ENCODE results near the gene SPRY1. TPM values are rescaled to one million over a fixed set of nuclear protein-coding genes. Genes with fewer than 3 reads are reported as not detected.

SPRY1 gene
- total RNA-seq, 2 donors from 2014 or later: 40.0 to 118 TPM

DNA sequence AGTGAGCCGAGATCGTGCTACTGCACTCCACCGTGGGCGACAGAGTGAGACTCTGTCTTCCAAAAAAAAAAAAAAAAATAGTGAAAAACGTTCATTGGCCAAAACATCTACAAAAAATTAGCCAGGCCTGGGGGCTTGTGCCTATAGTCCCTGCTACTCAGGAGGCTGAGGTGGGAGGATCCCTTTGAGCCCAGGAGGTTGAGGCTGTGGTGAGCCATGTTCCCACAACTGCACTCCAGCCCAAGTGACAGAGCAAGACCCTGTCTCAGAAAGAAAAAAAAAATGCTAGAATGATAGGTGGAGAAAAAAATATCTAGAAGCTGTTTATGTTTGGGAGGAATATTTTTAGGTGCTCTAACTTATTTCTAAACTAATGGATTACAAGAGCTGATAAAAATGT is 14.9 kb downstream of the SPRY1 start:
- no peaks in the 10 kb centered on the region for H3K36me3 ChIP-seq (replicated peaks in 1 of 2; ENCODE audit: insufficient read depth in 1 of 2, low read depth in 2 of 2)
- ATAC-seq (no peak), DNase-seq (no peak)
- H3K27ac ChIP-seq: no peak overlapping the region
- H3K9me3 ChIP-seq: no peaks in the 10 kb centered on the region
- 86 to 93% methylated on average over 5 of the region's 5 CpGs for WGBS, 2 donors
- intact Hi-C loops (cut with DNase I): no loop called here
- no peaks in the 10 kb centered on the region for H3K27me3 ChIP-seq
- H3K4me1 ChIP-seq: peaks cover 5% of the 10 kb centered on the region
- H3K4me3 ChIP-seq: no peak overlapping the region
- no peak for TF ChIP-seq POLR2A (IDR thresholded peaks at IDR 0.05)
- TF ChIP-seq, protein P1, sequence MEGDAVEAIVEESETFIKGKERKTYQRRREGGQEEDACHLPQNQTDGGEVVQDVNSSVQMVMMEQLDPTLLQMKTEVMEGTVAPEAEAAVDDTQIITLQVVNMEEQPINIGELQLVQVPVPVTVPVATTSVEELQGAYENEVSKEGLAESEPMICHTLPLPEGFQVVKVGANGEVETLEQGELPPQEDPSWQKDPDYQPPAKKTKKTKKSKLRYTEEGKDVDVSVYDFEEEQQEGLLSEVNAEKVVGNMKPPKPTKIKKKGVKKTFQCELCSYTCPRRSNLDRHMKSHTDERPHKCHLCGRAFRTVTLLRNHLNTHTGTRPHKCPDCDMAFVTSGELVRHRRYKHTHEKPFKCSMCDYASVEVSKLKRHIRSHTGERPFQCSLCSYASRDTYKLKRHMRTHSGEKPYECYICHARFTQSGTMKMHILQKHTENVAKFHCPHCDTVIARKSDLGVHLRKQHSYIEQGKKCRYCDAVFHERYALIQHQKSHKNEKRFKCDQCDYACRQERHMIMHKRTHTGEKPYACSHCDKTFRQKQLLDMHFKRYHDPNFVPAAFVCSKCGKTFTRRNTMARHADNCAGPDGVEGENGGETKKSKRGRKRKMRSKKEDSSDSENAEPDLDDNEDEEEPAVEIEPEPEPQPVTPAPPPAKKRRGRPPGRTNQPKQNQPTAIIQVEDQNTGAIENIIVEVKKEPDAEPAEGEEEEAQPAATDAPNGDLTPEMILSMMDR (IDR thresholded peaks at IDR 0.05): no peak

DNA sequence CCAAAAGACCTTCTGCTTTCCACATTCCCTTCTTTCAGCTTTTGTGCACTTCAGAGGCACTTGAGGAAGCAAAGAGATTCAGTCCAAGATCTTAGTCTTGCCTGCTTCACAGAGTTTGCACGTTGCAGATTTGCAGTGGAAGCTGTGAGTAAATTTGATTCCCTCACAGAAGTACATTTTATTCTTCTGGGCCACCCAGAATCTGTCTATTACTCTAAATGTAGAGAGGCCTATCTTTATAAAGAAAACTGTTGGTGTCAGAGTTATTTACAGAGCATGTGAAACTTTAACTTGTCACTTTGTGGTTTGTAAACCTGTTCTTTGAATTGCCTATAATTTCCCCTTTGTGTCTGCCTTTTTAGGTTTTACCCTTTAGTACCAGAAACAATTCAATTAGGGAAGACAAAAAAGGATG is 15.5 kb downstream of the SPRY1 start:
- Histone ChIP-seq H3K4me1 (peaks cover 5% of the 10 kb centered on the region), H3K27ac (peak overlapping the region in 1 of 4 donors; percentile 7), H3K9me3 (no peaks in the 10 kb centered on the region), H3K36me3 (replicated peaks in 1 of 2; ENCODE audit: insufficient read depth in 1 of 2, low read depth in 2 of 2) (no peaks in the 10 kb centered on the region), H3K27me3 (no peaks in the 10 kb centered on the region), H3K4me3 (no peak overlapping the region)
- TF ChIP-seq, protein P1 (IDR thresholded peaks at IDR 0.05): no peak
- TF ChIP-seq POLR2A (IDR thresholded peaks at IDR 0.05): no peak
- intact Hi-C loops (cut with DNase I): no loop called here
- ATAC-seq: no peak
- no peak for DNase-seq
- WGBS, 2 donors: 3 to 10% methylated on average over 1 of the region's 1 CpG

DNA sequence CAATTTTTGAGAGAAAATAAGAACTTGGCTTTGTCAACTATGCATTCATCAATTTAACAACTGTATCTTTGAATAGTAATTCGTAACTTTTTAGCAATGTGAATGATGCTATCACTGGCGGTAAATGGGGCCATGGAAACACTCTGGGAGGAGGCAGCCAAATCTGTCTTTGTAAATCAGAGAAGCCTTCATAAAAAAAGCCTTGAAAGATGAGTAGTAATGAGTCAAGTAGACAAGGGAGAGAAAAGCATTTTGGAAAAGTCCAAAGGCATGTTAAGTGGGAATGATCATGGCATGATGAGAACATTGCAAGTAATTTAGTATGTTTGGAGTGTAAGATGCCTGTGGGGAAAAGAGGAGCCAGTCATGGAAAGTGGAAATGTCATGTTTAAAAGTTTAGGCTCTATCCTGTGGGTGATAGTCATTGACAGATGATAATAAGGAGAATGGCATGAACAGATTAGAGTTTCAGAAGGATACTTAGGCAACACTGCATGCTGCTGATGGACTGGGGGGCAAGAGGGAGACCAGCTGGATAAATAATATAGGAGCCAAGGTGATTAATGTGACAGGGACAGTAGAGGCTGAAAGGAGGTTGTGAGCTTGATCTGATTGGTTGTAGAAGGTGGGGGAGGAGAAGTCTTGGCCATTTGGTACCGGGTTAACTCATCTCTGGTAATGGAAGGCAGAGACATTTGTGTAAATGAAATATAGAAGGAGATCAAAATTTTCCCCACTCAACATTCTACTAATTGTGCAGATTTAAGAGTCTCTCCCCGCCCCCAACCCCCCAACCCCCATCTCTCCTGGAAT is 16.3 kb downstream of the SPRY1 start:
- DNase-seq (no peak), ATAC-seq (no peak)
- intact Hi-C loops (cut with DNase I): no loop called here
- TF ChIP-seq POLR2A (IDR thresholded peaks at IDR 0.05): no peak
- TF ChIP-seq, protein P1 (IDR thresholded peaks at IDR 0.05): no peak
- H3K9me3 ChIP-seq: no peaks in the 10 kb centered on the region
- no peak overlapping the region for H3K27ac ChIP-seq
- H3K27me3 ChIP-seq: no peaks in the 10 kb centered on the region
- no peaks in the 10 kb centered on the region for H3K36me3 ChIP-seq (replicated peaks in 1 of 2; ENCODE audit: insufficient read depth in 1 of 2, low read depth in 2 of 2)
- whole genome bisulfite sequencing, 2 donors: 71 to 74% methylated on average over 4 of the region's 4 CpGs
- peaks cover 5% of the 10 kb centered on the region for H3K4me1 ChIP-seq
- H3K4me3 ChIP-seq: no peak overlapping the region

DNA sequence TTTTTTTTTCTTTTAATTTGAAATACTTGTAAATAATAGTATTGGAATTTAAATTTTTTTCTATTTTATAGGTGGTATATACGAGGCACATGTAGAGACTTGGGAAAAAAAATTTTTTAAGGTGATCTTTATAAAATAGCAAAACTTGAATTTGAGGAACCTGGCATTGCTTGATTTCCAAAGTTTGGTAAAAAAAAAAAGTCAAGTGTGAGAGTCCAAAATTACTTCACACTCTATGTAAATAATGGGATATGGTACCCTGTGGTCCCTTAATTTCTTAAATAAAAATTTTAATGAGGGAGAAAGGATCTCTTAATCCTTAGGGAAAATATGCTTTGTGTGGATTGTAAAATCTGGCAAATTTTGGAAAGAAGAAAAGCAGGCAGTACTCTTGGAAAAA is 19.0 kb downstream of the SPRY1 start:
- WGBS, 2 donors: 82 to 87% methylated on average over 1 of the region's 1 CpG
- no peak overlapping the region for H3K27ac ChIP-seq
- ATAC-seq: no peak

More for the DNA sequence above, 19.0 kb downstream of the SPRY1 start:
- no peak overlapping the region for H3K4me3 ChIP-seq
- intact Hi-C loops (cut with DNase I): no loop called here
- no peak for TF ChIP-seq POLR2A (IDR thresholded peaks at IDR 0.05)
- TF ChIP-seq, protein P1 (IDR thresholded peaks at IDR 0.05): no peak
- H3K27me3 ChIP-seq: no peaks in the 10 kb centered on the region
- H3K9me3 ChIP-seq: no peaks in the 10 kb centered on the region
- H3K36me3 ChIP-seq (replicated peaks in 1 of 2; ENCODE audit: insufficient read depth in 1 of 2, low read depth in 2 of 2): no peaks in the 10 kb centered on the region
- H3K4me1 ChIP-seq: peaks cover 8% of the 10 kb centered on the region
- no peak for DNase-seq

All from body of pancreas (tissue), 4 donors.